Ascending aorta (tissue), 2 donors: ENCODE data around the gene PACS2. TPM values are rescaled to one million over a fixed set of nuclear protein-coding genes. Genes with fewer than 3 reads are reported as not detected.
A peak's percentile ranks its signal among the peaks of the same experiment; 100 is the strongest.

Experiments used
- DNase-seq, 2 donors: peaks; one replicate each; pipeline ENCODE4 v3.0.0-alpha.2; 2019; ENCODE audit warnings: low spot score in 2 of 2
- H3K27ac ChIP-seq, 2 donors: fragments of 200-600 bp; sonication (generic); one replicate each; pipeline ENCODE4 v1.5.1; 2016 to 2017; ENCODE audit warnings: mild to moderate bottlenecking in 1 of 2
- H3K27me3 ChIP-seq: fragments of 200-600 bp; sonication (generic); one replicate; pipeline ENCODE4 v1.5.1; 2017
- H3K36me3 ChIP-seq, 2 donors: fragments of 200-600 bp; sonication (generic); one replicate each; pipeline ENCODE4 v1.5.1; 2016
- H3K4me1 ChIP-seq, 2 donors: fragments of 200-600 bp; sonication (generic); one replicate each; pipeline ENCODE4 v1.5.1; 2016 to 2017; ENCODE audit warnings: mild to moderate bottlenecking in 1 of 2
- H3K4me3 ChIP-seq, 2 donors: fragments of 200-600 bp; sonication (generic); one replicate each; pipeline ENCODE4 v1.5.1; 2016 to 2017; ENCODE audit warnings: mild to moderate bottlenecking in 1 of 2
- H3K9me3 ChIP-seq, 2 donors: fragments of 200-600 bp; sonication (generic); one replicate each; pipeline ENCODE4 v1.5.1; 2016
- CTCF ChIP-seq, 3 experiments: fragments of 200-600 bp in 2 of 3; fragments of 450-650 bp in 1 of 3; sonication (generic) in 2 of 3; IDR thresholded peaks; one replicate each; pipeline ENCODE4 v1.5.1; 2016 to 2019; ENCODE audit warnings: antibody characterized with exemption in 3 of 3, mild to moderate bottlenecking in 1 of 3, moderate library complexity in 1 of 3
- intact Hi-C: fragments of 100-400 bp; cut with DNase I; formaldehyde crosslinking; loops from one replicate; pipeline ENCODE4 v1.15.1; 2023
- total RNA-seq: library from RNA; depleted of rRNA; stranded (reverse); fragments of >200 nt; gene quantifications from one replicate; pipeline ENCODE4 v1.1.0, GENCODE V29; 2016

PACS2 gene
- total RNA-seq, 1 donor from 2014 or later = 153 TPM

- Histone ChIP-seq H3K9me3 (no peaks in the 10 kb centered on the region), H3K36me3 (no peaks in the 10 kb centered on the region), H3K4me3 (peak overlapping the region; percentile 55 to 71), H3K4me1 (peaks cover 5 to 18% of the 10 kb centered on the region in 2 donors), H3K27me3 (no peaks in the 10 kb centered on the region), H3K27ac (peak overlapping the region; percentile 36 to 62)
- DNase-seq = no peak
- TF ChIP-seq CTCF (IDR thresholded peaks at IDR 0.05) = no peak
- intact Hi-C loops = loop anchor here (2.0 to 10.0 kb wide), 3 partner anchors 17 to 171 kb away; partner anchors contain the start of genes BTBD6, CRIP2 and TEX22
Measured at GRCh38 chr14:105415481-105416428, 101.2 kb downstream of the PACS2 start.

- Histone ChIP-seq H3K27ac (no peak overlapping the region), H3K27me3 (no peaks in the 10 kb centered on the region), H3K9me3 (no peaks in the 10 kb centered on the region), H3K4me1 (peaks cover 10 to 27% of the 10 kb centered on the region in 2 donors), H3K36me3 (no peaks in the 10 kb centered on the region), H3K4me3 (no peak overlapping the region)
- TF ChIP-seq CTCF (IDR thresholded peaks at IDR 0.05) = no peak
- DNase-seq = no peak
- intact Hi-C loops = loop anchor here (10.0 kb wide), 1 partner anchor 172 kb away; the partner anchor contains the start of gene BTBD6
Measured at GRCh38 chr14:105416671-105417070, 102.1 kb downstream of the PACS2 start.

GRCh38 chr14:105417690-105418121 is 103.2 kb downstream of the PACS2 start:
- no peak for DNase-seq
- Histone ChIP-seq H3K9me3 (no peaks in the 10 kb centered on the region), H3K36me3 (no peaks in the 10 kb centered on the region), H3K4me3 (no peak overlapping the region), H3K27ac (no peak overlapping the region), H3K4me1 (peaks cover 10 to 32% of the 10 kb centered on the region in 2 donors), H3K27me3 (no peaks in the 10 kb centered on the region)
- no peak for TF ChIP-seq CTCF (IDR thresholded peaks at IDR 0.05)
- intact Hi-C loops = loop anchor here (2.0 to 10.0 kb wide), 3 partner anchors 63 to 173 kb away; partner anchors contain the start of genes BTBD6 and TEDC1

DNA sequence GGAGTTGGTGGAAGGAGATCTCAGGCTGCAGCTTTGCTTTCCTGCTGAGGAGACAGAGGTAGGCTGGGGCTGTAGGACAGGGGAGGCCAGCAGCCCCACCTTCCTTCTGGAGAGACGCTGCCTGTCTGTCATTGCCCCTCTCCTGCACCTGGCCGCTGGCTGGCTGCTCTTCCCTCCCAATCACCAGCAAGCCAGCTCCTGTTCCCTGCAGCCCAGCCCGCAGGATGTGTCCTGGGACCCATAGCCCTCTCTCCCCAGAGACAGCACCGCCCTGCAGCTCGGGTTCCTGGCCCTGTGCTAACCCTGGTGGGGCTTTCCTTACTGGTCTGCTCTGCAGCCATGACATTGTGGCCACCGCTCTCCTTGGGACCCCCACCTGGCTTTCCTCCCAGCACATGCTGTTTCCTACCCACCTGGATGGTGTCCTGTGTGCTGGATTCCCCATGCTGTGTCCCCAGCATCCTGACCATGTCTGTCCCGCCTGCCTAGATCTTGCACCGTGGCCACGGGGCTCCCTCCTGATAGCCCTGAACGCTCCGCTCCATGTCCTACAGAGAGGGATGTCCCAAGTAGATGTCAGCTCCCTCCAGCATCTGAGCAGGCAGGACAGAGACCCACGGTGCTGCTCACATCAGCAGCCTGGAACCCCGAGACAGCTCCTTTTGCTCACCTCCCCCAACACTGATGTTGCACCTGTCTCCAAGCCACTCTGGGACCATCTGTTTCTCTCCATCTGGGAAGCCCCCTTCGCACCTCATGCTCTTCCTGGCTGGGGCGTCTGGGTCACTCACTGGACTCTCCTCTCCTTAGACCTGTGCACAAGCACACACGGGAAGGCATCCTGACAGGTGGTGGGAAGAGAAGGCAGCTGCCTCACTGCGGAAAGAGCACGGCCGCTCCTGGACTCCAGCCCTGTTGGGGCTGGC is 104.0 kb downstream of the PACS2 start:
- Histone ChIP-seq H3K4me3 (peak overlapping the region; percentile 70 to 88), H3K9me3 (no peaks in the 10 kb centered on the region), H3K36me3 (no peaks in the 10 kb centered on the region), H3K4me1 (peaks cover 10 to 32% of the 10 kb centered on the region in 2 donors), H3K27ac (no peak overlapping the region), H3K27me3 (no peaks in the 10 kb centered on the region)
- intact Hi-C loops = loop anchor here (2.0 to 10.0 kb wide), 3 partner anchors 62 to 174 kb away; partner anchors contain the start of genes BTBD6 and TEDC1
- no peak for DNase-seq
- no peak for TF ChIP-seq CTCF (IDR thresholded peaks at IDR 0.05)
